HG02840 (cell line): ENCODE measurements around the gene PDE9A.

Source experiments
- ATAC-seq: cut with Tn5 transposase; IDR thresholded peaks from one replicate; pipeline ENCODE4 v1.9.1; 2021; ENCODE audit warnings: mild to moderate bottlenecking, moderate library complexity, moderate number of reproducible peaks; ENCODE audit not compliant: unreplicated experiment, low FRiP score

The PDE9A gene

DNA sequence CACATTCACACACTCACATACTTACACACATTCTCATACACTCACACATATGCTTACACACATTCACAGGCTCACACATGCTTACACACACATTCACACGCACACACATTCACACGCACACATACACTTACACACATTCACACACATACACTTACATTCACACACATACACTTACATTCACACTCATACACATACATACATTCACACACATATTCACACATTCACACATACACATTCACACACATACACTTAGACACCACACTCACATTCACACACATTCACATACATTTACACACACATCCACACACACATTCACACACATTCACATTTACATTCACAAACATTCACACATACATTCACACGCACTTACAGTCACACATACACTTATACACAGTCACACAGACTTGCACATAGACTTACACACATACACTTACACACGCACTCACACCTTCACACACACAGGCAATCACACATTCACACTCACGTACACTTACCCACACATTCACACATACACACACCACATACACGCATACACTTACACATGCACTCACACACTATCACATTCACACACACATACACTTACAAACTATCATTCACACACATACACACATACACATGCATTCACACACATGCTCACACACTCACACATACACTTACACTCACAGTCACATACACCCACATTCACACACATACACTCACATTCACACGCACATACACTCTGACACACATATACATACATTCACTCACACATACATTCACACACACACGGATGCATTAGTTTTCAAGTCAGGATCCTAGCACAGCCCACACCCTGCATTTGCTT is 16.8 kb downstream of the PDE9A start:
- ATAC-seq = no peak

DNA sequence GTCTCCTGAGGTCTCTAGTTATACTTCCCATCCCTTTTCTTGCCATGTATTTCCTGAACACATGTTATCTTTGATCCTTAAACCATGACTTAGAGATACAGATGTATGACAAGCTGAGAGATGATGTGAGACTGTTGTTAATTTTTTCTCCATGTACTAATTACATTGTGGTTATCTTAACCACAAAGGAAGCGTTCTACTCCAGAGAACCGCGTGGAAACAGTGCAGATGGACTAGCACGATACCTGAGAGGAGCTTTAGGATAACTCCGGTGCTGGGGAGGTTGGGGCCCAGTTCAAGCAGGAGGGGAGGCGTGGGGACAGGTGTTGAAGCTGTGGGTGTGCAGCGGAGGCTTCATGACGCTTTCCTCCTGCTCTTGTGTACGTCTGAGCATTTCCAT is 17.5 kb downstream of the PDE9A start:
- ATAC-seq = no peak

DNA sequence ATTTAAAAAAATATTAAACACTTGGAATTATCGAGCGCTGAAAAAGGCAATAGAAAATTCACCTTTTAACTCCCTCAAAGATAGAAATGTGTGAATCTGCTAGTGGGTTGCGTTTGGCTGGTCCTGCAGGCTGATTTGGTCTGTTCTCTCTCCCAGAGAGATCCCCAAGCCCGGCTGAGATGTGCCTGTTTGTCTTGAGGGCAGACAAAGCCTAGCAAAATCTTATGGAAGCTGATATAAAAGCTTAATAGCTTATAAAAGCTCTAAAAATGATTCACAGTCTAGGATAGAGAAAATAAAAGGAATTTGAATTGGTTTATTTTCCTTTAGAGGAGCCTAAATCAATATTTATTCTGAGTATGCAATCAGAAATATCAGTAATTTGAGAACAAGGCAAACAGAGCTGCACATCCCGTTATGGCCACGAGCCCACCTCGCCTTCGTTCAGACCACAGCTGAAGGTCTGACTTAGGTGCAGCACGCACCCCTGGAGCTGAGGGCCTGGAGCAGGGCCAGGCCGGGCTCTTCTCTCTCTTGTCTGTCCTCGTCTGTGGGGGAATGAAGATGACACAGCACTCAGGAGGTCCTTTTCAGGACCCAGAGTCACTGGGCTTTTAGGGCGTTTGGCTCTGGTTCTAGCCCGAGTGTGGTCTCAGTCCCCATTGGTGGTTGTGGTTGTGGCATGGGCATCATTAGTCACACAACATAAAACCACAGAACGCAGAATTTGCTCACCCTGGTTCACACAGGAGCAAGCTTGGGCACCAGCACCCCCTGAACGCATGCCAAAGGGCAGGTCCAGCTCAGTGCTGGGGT is 18.6 kb downstream of the PDE9A start:
- ATAC-seq = no peak

DNA sequence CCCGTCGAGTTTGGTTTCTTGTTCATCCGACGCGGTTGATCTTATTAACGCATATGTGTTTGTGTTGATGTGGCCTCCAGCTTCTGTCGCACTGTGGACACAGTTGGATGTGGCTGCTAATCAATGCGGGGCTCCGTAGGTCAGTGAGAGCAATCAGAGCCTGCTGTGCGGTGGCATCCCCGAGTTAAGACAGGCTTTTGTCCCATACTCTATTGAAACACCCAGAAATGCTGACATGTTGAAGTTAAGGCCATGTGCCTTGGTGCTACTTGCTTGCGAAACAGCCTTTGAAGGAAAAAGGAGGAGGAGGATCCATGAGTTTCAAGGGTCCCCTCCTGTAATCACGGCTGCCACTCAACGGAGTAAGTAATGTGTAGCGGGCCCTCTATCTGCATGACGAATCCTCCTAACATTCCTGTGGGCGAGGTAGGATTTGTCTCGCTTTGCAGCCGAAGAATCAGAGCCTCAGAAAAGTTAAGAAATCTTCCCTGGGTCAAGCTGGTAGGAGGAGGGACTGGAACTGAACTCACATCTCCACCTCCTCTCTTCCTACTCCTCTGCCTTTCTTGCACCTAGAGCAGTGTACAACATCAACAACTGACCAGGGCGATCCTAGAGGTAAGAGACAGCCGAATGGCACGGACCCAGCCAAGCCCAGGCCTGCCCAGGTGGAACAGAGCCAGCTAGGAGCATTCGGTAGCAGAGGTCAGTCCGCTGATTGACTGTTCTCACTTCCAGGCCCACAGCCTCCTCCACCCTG is 19.5 kb downstream of the PDE9A start:
- ATAC-seq = no peak

DNA sequence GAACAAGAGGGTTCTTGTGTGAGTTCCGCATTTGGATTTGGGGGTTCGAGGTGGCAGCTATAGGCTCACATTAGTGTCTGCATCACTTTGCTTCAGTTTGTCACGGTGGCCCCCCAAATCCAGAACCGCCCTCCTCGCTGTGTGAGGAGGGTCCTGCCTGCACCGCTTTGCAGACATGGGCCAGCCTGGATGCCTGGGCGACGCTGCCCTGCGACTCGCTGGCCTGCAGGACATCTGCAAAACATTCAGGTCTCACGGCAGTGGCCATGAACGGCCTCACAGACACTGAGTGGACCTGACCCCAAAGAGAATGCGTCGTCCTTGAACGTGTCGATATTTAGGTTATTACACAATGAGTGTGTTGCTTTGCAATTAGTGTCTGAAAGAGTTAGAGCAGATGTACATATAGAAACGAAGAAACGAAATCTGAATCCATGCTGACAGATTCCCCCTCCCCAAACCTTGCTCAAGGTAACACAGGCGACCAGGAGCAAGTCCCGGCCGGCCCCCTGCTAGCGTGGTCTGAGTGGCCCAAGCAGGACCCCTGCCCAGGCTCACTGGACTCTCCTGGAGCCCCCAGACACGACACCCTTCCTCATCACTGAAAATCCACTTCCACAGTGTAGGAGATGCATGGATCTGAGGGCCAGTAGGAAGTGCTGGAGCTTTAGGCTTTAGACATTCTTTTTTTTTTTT is 20.4 kb downstream of the PDE9A start:
- no peak for ATAC-seq

DNA sequence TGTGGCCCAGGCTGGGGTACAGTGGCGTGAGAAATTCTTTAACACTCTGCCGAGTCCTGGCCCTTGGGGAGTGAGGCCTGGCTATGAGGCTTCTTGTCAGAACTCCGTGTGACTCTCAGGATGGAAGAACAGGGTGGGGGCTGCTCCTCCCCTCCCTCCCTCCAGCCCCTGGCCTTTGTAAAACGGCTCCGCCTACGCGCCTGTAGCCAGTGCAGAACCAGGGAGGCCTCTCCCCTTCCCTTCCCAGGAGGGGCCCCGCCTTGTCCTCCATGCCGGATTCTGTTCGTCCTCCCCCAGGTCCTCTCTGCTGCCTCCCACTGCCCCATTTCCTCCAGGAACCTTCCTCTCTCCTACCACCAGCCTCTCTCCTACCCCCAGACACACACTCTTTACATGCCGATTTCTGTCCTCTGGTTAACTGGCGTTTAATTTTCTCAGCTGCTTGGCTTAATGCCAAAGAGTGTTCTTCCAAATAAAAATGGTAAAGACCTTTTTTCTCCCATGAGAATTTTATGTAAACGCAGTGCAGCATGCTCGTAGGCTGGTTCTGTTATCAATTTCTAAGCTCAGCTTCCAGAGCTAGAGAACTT is 21.0 kb downstream of the PDE9A start:
- no peak for ATAC-seq

DNA sequence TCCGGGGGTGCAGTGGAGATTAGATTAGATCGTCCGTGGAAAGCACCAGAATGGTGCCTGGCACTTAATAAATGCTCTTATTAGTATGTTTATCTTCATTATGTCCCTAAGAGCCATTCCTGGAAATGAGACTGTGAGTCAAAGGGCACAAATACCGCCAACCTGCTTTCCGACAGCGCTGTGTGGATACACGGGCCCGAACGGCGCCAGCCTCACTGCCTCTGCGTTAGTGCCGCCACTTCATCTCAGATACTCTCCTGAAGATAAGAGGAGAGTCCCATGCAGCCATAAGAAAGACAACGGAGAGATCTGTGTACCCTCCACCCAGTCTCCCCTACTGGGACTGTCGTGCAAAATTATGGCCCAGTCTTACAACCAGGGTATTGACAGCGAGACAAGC is 22.0 kb downstream of the PDE9A start:
- ATAC-seq = no peak

DNA sequence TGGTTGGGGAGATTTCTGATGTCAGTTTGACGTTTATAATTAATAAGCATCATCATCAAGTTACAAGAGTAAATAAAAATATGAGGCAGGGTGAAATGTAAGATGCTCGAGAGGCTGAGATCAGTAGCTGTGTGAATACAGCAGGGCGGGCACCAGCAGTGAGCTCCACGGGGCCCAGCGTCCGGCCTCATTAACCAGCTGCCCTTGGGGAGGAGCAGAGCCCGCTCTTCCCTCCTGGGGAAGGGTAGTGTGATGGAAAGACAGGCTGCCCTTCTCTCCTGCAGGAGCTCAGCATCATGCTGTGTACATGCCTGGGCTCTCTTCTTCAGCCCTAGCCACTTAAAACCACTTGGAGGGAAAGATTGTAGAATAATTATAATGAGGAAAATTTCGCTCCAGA is 23.4 kb downstream of the PDE9A start:
- ATAC-seq = no peak

DNA sequence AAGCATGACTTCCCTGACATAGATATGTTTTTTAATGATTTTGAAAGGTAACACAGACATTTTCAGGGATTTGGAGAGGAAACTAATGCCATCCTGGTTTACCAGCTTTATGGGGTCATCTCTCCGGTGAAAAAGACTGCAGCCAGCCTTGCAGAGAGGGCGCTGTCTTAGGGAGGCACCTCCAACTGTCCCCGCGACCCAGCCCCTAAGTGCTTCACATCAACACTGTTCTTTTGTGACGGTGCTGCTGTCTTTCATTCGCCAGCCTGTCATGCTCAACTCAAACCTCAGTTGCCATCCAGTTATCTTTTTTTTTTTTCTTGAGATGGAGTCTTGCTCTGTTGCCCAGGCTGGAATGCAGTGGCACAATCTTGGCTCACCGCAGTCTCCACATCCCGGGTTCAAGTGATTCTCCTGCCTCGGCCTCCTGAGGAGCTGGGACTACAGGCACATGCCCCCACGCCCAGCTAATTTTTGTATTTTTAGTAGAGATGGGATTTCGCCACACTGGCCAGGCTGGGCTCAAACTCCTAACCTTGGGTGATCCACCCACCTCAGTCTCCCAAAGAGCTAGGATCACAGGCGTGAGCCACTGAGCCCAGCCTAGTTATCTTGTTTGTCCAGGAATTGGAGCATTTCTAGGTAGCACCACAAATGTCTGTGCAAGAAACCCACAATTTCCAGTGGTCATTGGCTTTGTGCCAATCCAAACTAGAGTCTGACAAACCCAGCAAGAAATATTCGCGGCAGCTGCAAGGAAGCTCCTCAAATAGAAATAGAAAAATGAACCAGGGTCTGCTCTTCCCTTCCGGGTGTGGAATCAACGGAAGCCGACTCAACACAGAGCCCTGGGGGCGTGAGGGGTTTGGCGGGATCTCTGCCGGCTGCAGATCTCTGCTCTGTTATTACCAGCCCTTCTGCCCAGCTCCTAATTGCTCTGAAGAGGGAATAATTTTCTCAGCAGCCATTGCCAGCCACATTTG is 24.2 kb downstream of the PDE9A start:
- no peak for ATAC-seq

DNA sequence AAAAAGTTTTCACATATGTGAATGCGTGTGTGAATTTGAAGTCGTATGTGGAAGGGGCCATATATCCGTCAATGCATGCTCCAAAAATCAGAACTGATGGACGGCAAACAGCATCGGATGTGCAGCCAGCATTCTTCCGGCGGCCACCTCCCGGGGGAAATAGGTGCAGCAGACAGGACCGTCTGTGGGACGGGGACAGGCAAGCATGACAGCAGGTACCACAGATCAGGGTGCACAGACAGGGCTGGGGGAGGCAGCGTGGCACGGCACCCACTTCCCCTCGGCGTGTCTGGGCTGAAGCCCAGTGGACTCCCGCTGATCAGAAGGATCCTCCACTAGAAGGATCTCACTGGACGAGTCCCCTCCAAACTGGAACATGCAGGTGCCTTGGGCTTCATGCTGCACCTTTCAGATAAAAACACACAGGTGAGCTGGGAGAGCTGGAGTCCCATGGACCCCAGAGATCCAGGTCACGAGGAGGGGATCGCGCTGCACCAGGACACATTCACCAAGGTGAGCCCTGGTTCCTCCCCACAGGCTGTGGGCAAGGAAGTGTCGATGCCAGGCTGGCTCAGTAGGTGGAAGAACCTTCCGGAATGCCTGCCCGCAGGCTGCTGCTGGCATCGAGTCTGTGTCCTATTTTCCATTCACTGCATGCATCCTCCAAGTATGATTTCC is 25.3 kb downstream of the PDE9A start:
- ATAC-seq = no peak

DNA sequence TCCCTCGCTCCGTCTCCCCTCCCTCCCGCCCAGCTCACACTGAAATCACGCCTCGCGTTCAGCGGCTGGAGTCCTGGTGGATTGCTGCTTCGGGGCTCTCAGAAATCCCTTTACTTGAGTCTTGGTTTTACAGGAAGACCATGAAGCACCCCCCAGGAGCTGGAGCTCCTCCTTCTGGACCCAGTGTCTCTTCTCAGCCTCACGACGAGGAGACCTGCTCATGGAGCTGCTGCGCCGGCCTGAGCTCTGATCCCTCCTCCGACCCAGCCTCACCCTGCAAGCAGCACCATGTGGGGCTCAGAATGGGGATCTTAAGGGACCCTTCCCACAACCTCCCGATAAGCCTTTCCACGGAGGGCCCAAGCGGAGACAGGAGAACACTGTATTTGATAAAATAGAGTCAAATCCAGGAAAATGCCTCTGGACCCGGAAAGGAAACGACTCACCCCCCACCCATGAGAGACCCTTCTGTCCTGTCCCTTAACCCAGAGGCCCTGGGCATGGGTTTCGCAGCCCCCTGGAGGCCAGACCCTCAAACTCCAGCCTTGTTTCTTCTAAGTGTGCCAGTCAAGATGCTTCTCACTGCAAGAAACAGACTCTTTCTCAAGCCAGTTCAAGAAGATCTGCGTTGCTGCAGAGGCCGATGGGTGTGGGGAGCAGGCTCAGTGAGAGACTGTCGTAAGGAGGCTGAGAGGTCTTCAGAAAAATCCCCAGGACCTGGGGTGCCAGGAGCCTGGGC is 26.1 kb downstream of the PDE9A start:
- no peak for ATAC-seq

DNA sequence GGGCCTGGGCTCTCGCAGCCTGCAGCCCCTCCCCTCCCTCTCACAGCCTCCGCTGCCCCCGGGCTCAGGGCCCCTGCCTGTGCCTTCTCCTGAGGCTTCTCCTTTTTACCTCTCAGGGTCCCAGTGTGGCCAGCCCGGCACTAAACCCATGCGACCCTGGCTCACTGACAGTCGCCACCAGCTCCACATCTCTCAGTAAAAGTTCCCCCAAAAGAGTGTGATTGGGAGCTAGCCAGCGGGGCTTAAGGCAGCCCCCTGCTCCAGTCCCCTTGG is 26.6 kb downstream of the PDE9A start:
- ATAC-seq = no peak

DNA sequence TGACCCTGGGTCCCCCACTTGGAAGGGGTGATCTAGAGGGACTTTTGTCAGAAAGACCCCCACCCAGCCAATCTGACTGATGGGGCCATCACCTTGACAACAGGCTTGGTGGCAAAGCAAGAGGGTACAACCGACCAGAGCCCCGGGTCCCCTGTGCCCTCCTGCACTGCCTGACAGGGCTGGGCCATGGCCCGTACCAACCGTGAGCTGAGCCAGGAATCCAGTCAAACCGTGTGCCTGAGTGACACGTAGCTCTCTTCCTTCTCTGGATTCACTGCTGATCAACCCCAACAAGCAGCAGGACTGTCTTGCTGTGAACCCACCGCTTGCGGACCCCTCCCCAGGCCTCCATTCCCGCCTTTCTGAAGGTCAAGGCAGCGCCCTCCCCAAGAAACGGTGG is 27.0 kb downstream of the PDE9A start:
- ATAC-seq = no peak

DNA sequence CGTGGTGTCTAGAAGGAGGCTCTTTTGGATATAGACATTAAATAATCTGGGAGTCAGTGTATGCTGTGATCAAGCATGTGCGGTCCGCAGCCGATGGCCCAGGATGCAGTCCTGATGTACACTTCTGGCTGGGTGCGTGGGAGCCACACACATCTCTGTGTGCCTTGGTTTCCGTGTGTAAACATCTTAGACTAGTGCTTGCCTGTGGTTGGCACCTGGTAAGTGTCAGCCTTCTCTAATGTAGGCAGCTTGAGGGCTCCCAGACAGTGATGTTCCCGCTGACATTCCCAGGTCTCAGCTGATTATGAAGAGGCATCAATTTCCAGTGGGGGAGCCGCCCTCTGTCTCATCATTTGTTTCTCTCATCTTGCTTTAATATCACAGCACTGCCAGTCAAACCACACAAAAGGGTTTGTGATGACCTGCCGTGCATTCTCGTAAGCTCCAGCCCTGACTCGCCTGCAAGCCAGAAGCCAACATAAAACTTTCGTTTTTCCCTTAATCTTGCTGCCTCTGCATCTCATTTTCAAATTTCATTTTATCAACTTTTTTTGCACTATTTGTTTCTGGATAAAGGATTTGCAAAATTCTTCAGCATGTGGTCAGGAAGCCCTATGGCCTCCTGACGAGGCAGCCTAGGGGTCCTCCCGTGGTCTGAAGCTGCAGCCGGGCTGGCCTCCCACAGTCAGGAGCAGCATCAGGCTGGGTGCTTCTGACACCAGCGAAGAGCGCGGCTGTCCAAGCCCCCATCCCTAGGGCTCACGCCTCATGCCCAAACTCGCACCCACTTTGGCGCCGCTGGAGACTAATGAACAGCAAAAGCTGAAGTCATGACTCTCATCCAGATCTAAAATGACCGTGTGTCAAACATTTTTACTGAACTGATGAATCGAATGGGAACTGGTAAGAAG is 28.1 kb downstream of the PDE9A start:
- ATAC-seq = no peak

DNA sequence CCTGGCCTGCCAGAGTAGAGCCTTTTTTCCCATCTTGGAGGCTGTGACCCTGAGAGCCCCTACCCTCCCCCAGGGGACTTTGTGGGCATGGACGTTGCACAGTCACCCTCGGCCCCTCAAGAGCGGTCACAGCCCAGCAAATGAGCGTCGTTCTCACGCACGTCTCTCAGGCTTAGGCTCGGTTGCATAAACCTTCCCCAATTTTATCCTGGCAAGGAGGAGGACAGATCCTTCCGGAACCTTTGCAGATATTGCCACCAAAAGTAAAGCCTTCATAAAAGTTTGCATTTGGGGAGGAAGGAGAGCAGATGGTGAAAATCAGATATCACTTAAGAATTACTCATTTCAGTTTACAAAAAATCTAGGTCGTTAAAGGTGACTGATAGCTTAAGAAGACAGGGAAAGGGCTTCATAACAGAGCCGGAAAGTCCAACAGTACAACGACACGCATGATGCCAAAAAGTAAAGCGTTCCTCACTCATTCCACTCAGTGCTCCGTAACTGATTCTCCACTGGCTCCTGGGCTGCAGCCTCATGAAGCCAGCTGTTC is 29.3 kb downstream of the PDE9A start:
- no peak for ATAC-seq

DNA sequence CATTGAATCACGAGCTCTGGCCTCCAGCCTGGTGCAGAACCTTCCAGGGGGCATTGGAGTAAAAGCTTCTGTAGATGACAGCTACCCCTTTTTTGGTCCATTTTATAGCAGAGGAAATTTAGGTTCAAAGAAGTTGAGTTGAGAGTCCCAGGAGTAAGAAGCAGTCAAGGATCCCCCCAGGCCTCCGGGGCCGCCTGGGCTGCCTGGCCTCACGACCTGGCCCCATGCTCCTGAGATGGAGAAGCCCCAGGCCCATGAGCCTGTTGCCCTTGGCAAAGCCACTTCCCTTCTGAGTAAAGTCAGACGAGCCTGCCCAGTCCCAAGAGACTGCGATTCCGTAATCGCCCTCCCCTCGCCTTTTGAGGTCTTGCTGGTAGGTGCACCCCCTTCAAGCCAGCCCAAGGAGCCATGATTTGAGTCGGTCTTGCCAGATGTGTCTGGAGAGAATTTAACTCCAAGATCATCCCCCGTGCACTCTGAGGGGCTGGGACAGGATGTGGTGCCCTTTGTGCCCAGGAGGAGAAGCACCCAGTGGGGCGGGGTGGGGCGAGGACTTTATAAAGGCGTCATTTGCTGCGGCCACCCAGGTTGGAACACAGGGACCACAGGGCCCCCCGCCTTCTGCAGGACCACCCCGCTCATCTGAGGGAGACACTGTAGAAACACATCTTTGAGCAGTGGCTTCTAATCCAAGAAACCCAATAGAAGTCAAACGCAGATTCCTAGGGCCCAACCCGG is 30.1 kb downstream of the PDE9A start:
- no peak for ATAC-seq
